Calu3 (cell line): ENCODE data around the gene KLHL15. TPM values are rescaled to one million over a fixed set of nuclear protein-coding genes. Genes with fewer than 3 reads are reported as not detected.

Experiments
- BruUV-seq: library from RNA; stranded (reverse); fragments of 400-500 nt; replicated peaks from 2 replicates; lab custom pipeline; 2021; lab: Mats Ljungman, UMichigan
- CTCF ChIA-PET: fragments of 300-600 bp; sonication (Branson Sonifier 250); formaldehyde crosslinking; loops from one replicate; lab custom pipeline; 2022; ENCODE audit warnings: antibody characterized with exemption; lab: Charles Lee
- DNase-seq: peaks from one replicate; pipeline ENCODE4 v3.0.0; 2022
- H3K27ac Mint-ChIP-seq: one replicate; pipeline ENCODE4 v1.8.0; 2022; ENCODE audit warnings: mixed read lengths; ENCODE audit not compliant: unreplicated experiment
- H3K27me3 Mint-ChIP-seq: one replicate; pipeline ENCODE4 v1.8.0; 2022; ENCODE audit warnings: mixed read lengths; ENCODE audit not compliant: unreplicated experiment
- H3K36me3 Mint-ChIP-seq: one replicate; pipeline ENCODE4 v1.8.0; 2022; ENCODE audit warnings: mild to moderate bottlenecking, moderate library complexity, mixed read lengths; ENCODE audit not compliant: insufficient read depth, unreplicated experiment
- H3K4me1 Mint-ChIP-seq: one replicate; pipeline ENCODE4 v1.8.0; 2022; ENCODE audit warnings: mild to moderate bottlenecking, low read depth, mixed read lengths; ENCODE audit not compliant: unreplicated experiment
- H3K4me3 Mint-ChIP-seq: one replicate; pipeline ENCODE4 v1.8.0; 2022; ENCODE audit warnings: mild to moderate bottlenecking, low read depth, moderate library complexity, mixed read lengths; ENCODE audit not compliant: unreplicated experiment
- H3K9me3 Mint-ChIP-seq: one replicate; pipeline ENCODE4 v1.8.0; 2022; ENCODE audit warnings: low read depth, mixed read lengths; ENCODE audit not compliant: unreplicated experiment
- CTCF ChIP-seq: fragments of 200-600 bp; IDR thresholded peaks from one replicate; pipeline ENCODE4 v1.8.0; 2022; ENCODE audit warnings: antibody characterized with exemption; ENCODE audit not compliant: unreplicated experiment
- intact Hi-C: fragments of 100-400 bp; cut with micrococcal nuclease; formaldehyde crosslinking; loops from one replicate; pipeline ENCODE4 v1.10.0; 2022; ENCODE audit not compliant: unreplicated experiment
- total RNA-seq: library from RNA; stranded (reverse); gene quantifications from 2 replicates; pipeline ENCODE4 v1.2.3, GENCODE V29; 2022

Gene KLHL15
- total RNA-seq, 1 experiment from 2014 or later: 4.7 TPM

GRCh38 chrX:24014388-24015018, 12.5 kb downstream of the KLHL15 start:
- no peak for DNase-seq
- CTCF ChIA-PET: interaction anchor here (0.9 kb wide), 1 partner anchor 58 kb away, joined by 4 read pairs; no protein-coding TSS in a partner anchor
- intact Hi-C loops: no loop called here
- H3K9me3 Mint-ChIP-seq: no peaks in the 10 kb centered on the region
- BruUV-seq: no TSS peak
- H3K27me3 Mint-ChIP-seq: no peaks in the 10 kb centered on the region
- H3K27ac Mint-ChIP-seq: no peak overlapping the region
- H3K4me1 Mint-ChIP-seq: peaks cover 7% of the 10 kb centered on the region
- no peak overlapping the region for H3K4me3 Mint-ChIP-seq
- no peaks in the 10 kb centered on the region for H3K36me3 Mint-ChIP-seq
- TF ChIP-seq CTCF: no peak

GRCh38 chrX:24012266-24012665, 14.7 kb downstream of the KLHL15 start:
- intact Hi-C loops: no loop called here

GRCh38 chrX:24005867-24006266, 21.1 kb downstream of the KLHL15 start:
- TF ChIP-seq CTCF: no peak
- Mint-ChIP-seq H3K36me3 (no peaks in the 10 kb centered on the region), H3K4me3 (no peak overlapping the region), H3K27ac (no peak overlapping the region), H3K27me3 (no peaks in the 10 kb centered on the region), H3K9me3 (no peaks in the 10 kb centered on the region), H3K4me1 (no peaks in the 10 kb centered on the region)
- CTCF ChIA-PET: no interaction called here
- no peak for DNase-seq
- intact Hi-C loops: no loop called here
- BruUV-seq: no TSS peak

More at GRCh38 chrX:24012266-24012665, 14.7 kb downstream of the KLHL15 start:
- no peak for TF ChIP-seq CTCF
- H3K4me1 Mint-ChIP-seq: peaks cover 7% of the 10 kb centered on the region
- BruUV-seq: no TSS peak
- no peak overlapping the region for H3K27ac Mint-ChIP-seq
- no peaks in the 10 kb centered on the region for H3K9me3 Mint-ChIP-seq
- no peaks in the 10 kb centered on the region for H3K36me3 Mint-ChIP-seq
- no peak overlapping the region for H3K4me3 Mint-ChIP-seq
- no peaks in the 10 kb centered on the region for H3K27me3 Mint-ChIP-seq
- no peak for DNase-seq
- CTCF ChIA-PET: no interaction called here

- no peaks in the 10 kb centered on the region for H3K36me3 Mint-ChIP-seq
- no peak overlapping the region for H3K4me3 Mint-ChIP-seq
- H3K4me1 Mint-ChIP-seq: no peaks in the 10 kb centered on the region
- BruUV-seq: no TSS peak
- intact Hi-C loops: no loop called here
- H3K27me3 Mint-ChIP-seq: no peaks in the 10 kb centered on the region
- H3K9me3 Mint-ChIP-seq: no peaks in the 10 kb centered on the region
- no peak for TF ChIP-seq CTCF
- H3K27ac Mint-ChIP-seq: no peak overlapping the region
- no peak for DNase-seq
- CTCF ChIA-PET: no interaction called here
These were observed 22.0 kb downstream of the KLHL15 start for GRCh38 chrX:24005028-24005427.
